Stimulated activated CD8-positive, alpha-beta memory T cell treated with anti-CD3 and anti-CD28 coated beads, Interleukin-2, amount 100 ng/mL, for 48 hours (primary cell): Measurements from ENCODE around the gene RAB40AL.
A peak's percentile ranks its signal among the peaks of the same experiment; 100 is the strongest.
"Not testable (repeated sequence)": the region's sequence is repeated elsewhere in the genome, so short reads cannot be mapped to it uniquely, and the experiment has no call there.

Experiments used
- DNase-seq, 2 donors: peaks; one replicate each; pipeline ENCODE4 v3.0.0-alpha.2; 2020; ENCODE audit warnings: low read depth in 2 of 2

RAB40AL gene

DNA sequence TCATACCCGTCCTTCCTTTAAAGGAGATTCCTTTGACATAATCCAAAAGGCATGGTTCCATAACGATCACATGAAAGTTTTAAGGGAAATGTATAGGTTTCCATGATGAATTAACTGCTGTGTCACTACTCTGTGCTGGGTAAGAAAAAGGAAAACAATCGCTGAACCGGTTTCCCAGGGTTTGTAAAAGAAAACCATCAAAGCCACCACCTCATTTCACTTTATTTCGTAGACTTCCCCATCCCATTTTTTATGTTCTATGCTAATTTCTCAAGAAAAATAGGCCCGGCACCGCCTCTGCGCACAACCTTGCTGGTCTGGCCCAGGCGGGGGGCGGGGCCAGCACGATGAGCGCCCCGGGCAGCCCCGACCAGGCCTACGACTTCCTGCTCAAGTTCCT, at the start of gene RAB40AL:
Gene RAB40AL, plus strand, starts transcription at position 301 of the 400 bp plus-strand sequence. Its CDS starts 47 bp downstream, at position 348.
- DNase-seq: not testable (repeated sequence)

DNA sequence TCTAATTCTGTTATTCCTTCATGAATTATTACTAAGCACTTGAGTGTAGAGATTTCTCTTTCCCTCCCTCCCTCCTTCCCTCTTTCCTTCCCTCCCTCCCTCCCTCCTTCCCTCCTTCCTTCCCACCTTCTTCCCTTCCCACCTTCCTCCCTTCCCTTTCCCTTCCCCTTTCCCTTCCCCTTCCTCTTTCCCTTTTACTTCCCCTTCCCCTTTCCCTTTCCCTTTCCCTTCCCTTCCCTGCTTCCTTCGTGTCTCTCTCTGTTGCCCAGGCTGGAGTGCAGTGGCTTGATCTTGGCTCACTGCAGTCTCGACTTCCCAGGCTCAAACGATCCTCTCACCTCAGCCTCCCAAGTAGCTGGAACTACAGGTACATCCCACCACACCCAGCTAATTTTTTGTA, 49.4 kb upstream of the RAB40AL start:
- DNase-seq: no peak

DNA sequence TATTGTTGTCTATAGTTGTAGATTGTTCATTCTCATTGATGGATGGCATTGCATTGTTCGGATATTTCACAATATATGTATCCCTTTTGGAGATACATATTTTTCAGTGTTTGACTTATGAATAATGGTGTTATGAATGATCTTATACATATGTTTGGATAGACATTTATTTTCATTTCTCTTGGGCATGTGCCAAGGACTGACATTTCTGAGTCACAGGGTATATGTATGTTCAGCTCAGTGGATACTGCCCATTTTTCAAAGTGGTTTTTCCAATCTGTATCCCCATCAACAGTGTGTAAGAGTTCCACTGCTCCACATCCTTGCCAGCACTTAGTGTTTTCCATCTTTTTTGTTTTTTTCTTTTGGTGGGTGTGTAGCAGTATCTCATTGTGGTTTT, 45.0 kb upstream of the RAB40AL start:
- DNase-seq: no peak

DNA sequence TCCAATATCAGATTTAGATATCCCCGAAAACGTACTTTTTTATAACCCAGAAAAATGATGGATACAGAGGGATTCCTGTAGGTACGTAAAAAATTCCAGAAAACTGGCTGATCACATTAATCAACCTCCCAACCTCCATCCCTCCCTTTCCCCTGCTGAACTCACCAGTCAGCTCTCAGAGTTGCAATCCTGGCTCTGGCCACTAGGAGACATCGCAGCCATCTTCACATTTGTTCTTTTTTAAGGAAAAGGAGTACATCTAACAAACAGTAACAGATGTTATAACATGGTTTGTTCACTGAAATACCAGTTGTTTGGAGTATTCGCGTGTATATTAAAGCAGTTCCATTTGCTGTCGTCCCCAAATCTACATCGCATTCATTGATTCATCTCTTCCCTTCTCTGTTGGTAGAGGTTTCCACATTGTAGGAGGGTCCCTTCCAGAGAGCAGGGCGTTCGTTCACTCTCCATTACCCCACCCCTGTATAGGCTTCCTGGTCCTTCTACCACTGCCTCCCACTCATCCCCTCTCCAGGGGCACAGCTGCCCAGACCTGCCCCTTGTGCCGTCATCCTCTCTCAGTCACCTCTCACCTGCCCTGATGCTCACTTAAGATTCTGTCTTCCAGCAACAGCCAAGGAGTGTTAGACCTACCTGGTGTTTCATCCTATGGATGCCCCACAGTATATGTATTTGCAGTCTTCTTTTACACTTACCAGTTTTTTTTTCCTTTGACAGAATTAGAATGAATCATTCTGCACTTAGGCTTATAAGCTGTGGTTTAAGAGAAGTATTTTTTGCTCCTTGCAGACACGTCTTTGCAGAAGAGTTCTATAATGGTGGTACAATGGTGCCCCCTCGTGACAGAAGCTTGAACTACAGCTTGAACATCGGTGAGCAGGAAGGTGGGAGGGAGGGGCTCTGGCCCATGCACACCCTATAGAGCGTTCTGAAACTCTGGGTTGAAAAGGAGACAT, 36.8 kb upstream of the RAB40AL start:
- peak; percentile 38 to 63 for DNase-seq

DNA sequence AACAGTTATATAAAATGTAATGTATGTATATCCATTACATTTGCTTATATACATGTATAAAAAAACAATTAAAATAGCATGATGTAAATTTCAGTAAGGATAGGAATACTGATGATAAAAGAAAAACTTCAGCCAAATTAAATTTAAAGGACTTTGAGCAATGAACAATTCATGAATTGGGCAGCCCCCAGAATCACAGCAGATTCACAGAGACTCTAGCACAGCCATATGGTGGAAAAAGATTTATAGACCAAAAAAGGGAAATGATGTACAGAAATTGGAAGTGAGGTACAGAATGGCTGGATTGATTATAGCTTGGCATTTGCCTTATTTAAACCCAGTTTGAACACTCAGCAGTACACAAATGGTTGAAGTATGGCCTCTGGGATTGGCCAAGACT, 34.7 kb upstream of the RAB40AL start:
- no peak for DNase-seq

GRCh38 chrX:102930990-102931756, 5.9 kb upstream of the RAB40AL start:
- no peak for DNase-seq

DNA sequence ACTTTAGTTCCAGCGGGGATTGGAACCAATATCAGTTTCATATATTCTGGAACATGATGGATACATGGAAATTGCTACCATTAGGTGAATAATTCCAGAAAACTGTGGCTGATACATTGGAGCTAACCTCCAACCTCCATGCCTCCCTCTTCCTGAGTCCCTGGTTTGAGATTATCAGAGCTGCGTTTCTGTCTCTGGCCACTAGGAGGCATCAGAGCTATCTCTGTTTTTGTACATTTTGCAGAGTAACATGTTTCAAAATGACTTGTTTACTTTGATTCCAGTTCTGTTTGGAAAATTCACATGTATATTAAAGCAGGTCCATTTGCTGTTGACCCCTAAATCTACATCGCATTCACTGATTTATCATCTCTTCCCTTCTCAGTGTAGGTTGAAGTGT, 2.4 kb upstream of the RAB40AL start:
- peak in 1 of 2 donors; percentile 5 for DNase-seq

DNA sequence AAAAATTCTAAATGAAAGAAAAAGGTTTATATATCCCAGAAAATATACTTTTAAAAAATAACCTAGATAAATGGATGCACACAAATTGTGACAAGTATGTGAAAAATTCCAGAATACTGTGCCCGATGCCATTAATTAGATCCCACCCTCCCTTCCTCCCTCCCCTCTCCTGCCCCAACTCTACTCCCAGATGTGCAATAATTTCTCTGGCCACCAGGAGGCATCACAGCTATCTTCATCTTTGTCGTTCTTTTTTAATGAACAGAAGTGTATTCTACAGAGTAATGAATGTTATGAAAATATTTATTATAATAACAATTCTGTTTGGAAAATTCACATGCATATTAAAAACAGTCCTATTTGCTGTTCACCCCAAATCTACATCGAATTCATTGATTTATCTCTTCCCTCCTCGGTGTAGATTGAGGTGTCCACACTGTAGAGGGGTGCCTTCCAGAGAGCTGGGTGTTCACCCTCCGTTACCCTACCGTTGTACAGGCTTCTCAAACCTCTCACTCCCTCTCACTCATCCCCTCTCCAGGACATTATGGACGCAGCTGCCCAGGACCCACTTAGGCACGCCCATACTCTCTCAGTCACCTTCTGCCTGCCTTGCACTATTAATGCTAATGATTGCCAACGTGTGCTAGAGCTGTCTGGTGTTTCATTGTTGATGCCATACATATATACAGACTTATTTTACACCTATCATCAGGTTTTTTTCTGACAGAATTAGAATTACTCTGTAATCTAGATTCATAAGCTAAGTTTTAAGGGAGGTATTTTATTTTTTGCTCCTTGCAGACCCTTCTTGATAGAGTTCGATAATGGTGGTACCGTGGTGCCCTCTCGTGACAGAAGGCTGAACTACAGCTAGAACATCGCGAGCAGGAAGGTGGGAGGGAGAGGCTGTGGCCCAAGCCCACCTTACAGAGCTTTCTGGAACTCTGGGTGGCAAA, 14.1 kb downstream of the RAB40AL start:
- peak; percentile 15 to 36 for DNase-seq

DNA sequence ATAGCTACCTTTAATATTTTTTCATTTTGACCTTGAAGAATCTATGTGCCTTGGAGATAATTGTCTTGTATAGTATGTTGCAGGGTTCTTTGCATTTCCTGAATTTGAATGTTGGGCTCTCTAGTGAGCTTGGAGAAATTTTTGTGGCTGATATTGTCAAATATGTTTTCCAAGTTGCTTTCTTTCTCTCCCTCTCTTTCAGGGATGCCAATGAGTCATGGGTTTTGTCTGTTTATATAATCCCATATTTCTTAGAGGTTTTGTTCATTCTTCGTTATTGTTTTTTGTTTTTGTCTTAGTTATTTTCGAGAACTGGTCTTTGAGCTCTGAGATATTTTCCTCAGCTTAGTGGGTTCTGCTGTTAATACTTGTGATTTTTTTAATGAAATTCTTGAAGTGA, 20.7 kb downstream of the RAB40AL start:
- no peak for DNase-seq

DNA sequence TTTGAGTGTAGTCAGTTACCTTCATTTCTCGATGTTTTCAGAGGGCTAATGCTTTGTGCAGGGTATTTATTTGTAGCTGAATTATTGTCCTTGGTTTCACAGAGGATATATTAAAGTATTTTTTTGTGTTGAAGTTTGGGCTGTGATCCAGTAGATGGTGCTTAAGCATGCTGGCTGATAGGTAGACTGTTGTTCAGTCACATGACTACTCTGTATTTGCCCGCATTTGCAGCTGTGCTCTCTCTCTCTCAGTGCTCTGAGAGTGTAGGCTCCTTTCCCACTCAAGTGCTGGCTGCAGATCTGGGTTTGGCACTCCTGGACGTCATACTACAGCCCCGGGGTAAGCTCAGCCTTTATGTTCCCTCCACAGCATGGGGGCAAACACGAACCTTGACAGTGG, 21.7 kb downstream of the RAB40AL start:
- no peak for DNase-seq

GRCh38 chrX:102959471-102959870, 22.4 kb downstream of the RAB40AL start:
- no peak for DNase-seq

DNA sequence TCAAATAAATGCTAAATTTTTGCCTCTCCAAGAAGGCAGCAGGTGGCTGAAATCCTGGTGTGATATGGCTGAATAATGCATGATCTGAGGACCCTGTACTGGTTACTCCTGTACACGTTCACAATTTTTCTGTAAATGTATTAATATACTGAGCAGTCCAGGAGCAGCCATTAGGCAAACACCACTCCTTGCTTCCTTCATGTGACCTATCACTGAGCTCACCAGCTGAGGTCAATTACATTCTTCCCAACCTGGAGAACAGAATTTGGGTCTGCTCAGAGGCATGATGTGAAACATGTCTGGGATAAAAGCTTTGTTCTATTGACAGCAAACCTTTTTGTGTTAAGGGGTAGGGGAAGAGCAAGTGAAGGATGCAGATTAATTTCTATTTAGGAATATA, 26.9 kb downstream of the RAB40AL start:
- DNase-seq: no peak

DNA sequence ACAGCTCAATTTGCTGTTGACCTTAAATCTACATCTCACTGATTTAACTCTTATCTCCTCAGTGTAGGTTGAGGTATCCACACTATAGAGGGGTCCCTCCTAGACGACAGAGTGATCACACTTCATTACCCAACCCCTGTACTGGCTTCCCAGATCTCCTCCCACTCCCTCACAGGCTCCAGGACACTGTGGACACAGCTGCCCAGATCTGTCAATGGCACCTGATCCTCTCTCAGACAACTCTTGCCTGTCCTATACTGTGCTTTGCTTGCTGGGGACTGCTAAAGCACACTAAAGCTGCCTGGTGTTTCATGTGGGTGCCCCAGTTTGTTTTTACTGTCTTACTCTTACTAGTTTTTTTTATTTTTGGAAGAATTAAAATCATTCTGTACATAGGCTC, 27.9 kb downstream of the RAB40AL start:
- no peak for DNase-seq

- no peak for DNase-seq
Observed at GRCh38 chrX:102966701-102967100, 29.6 kb downstream of the RAB40AL start.

- DNase-seq: no peak
Observed at GRCh38 chrX:102968216-102968615, 31.1 kb downstream of the RAB40AL start.

- not testable (repeated sequence) for DNase-seq
Observed at GRCh38 chrX:102971536-102971935, 34.5 kb downstream of the RAB40AL start.

DNA sequence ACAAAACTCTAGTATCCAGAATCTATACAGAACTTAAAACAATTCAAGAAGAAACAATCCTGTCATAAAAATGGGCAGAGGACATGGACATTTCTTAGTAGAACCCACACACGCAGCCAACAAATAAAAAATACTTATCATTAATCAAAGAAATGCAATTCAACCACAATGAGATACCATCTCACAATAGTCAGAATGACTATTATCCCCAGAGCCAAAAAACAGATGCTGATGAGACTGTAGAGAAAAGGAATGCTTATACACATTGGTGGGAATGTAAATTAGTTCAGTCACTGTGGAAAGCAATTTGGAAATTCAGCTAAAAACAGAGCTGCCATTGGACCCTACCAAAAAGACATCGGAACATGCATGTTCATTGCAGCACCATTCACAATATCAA, 37.9 kb downstream of the RAB40AL start:
- no peak for DNase-seq

DNA sequence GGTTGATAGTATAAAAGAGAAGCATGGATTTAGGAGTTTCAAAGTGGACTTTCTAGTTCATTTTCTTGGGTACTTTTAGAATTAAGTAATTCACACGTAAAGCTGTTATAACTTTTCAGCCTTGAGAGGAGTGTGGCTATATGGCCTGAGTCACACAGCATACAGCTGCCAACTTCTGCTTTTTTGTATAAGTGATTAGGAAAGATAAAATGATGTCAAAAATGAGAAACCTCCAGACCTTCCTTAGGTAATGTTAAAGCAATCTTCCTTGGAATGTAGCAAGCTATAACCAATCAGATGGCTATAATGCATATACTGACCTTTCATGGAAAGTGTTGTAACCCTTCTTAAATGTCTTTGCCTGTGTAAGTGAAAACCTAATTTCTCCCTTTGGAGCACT, 39.2 kb downstream of the RAB40AL start:
- no peak for DNase-seq

DNA sequence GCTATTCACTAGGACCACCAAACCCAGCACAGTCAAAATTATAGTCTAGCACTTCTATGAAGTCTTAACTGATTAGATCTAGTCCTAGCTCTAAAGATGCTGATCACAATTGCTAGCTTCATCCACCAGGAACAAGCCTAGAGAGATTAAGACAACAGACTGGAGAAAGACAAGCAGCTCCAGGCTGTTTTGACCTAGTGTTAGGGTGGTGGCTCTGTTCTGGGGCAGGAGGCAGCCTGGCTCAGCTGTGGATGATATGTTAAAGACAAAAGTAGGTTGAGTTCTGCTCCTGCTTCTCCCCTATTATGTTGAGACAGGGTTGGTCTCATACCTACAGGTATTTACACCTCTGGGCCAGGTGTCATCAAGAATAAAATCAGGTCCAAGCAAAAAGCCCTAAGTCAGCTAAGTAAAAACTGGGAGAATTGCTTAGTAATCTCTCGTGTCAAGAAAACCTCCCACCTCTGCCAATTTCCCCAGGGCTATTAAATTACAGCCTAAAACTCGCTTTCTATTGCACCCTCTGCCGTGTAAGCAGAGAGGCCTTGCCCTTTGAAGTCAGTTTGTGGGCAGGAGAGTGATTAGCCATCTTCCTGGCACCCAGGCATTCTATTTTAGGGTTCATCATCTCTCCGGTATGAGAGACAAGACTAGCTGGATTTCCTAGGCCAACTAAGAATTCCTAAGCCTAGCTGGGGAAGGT, 39.9 kb downstream of the RAB40AL start:
- no peak for DNase-seq

DNA sequence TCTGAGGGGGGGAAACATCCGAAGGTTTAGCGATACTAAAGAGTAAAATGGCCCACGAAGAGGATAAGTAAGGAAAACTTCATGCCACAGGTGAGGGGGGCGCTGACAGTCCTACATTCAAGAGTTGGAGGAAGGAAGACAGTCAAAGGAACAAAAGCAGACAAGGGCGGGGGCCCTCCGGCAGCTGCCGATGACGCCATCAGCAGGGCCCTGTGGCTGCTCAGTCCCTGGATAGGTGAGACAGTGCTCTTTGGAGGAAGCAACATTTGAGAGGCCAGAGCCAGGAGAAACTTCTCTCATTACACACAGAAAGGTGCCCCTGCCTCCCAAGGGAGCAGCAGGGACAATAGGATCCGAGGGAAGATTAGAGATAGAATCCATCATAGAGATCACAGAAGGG, 41.5 kb downstream of the RAB40AL start:
- no peak for DNase-seq

DNA sequence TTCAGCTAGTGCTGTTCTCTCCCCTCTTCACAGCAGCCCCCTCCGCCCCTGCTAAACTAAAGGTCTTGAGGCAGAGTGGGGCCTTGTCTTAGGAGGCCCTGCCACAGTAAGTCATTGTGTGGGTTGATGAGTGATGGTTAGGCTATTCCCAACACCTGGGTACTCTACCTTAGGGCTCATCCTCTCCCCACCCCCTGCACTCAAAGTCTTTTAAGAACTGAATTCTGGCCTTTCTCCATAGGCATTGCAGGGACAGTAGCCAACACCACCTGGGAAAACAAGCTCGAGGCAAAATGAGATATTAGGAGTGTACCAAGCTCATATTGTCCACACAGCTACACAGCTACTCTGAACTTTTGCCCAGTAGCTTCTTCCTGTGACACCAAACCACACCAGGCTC, 42.5 kb downstream of the RAB40AL start:
- no peak for DNase-seq
